HUDEP-2 (cell line): ENCODE data around the gene ACYP2.

Experiments used
- DNase-seq, 76 experiments: peaks; one replicate each; lab custom pipeline; 2025; ENCODE audit not compliant: unreplicated experiment in 76 of 76; lab: John Stamatoyannopoulos, UW

ACYP2 gene

GRCh38 chr2:54353216-54353615 is 237.8 kb downstream of the ACYP2 start:
- DNase-seq, result no peak
